Measurements from ENCODE around the gene UPK2. TPM values are rescaled to one million over a fixed set of nuclear protein-coding genes. Genes with fewer than 3 reads are reported as not detected.
"Not testable (repeated sequence)": the region's sequence is repeated elsewhere in the genome, so short reads cannot be mapped to it uniquely, and the experiment has no call there.

Gene UPK2
- total RNA-seq, 1 experiment from 2014 or later, result 0.21 TPM

DNA sequence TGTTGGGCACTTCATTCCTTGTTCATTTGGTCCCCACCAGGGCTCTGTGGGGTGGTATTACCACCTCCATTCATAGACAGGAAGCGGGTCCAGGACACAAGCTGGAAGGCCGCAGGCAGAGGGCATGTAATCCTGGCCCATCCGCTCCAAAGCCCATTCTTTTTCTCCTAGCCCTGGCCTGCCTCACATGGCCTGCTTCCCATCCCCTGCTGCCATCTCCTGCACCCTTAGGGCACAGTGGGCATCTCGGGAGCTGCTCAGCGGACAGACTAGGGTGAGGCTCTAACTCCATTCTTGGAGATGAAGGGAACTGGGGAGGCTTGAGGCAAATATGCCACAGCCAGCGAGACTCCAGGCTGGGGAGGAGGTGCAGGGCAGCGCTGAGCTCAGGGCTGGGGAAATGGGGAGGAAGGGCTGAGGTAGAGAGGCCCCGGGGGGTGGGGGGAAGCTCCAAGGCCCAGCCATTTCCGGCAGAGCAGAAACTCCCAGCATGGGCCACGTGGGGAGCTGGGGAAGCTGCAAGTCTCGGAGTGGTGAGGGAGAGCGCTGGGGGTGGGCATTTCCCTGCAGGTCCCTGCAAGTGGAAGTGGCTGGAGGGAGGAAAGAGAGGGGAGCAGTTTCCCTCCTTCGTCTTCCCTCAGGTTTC is 16.0 kb upstream of the UPK2 start:
- DNase-seq, result peak; percentile 80
- Histone ChIP-seq H3K27me3 (ENCODE audit: control insufficient read depth, insufficient read depth, low read length) (no peaks in the 10 kb centered on the region), H3K36me3 (replicated peaks; ENCODE audit: control insufficient read depth, insufficient read depth, low read length) (no peaks in the 10 kb centered on the region), H3K4me3 (ENCODE audit: insufficient read depth, low read depth, low read length) (no peak overlapping the region)

DNA sequence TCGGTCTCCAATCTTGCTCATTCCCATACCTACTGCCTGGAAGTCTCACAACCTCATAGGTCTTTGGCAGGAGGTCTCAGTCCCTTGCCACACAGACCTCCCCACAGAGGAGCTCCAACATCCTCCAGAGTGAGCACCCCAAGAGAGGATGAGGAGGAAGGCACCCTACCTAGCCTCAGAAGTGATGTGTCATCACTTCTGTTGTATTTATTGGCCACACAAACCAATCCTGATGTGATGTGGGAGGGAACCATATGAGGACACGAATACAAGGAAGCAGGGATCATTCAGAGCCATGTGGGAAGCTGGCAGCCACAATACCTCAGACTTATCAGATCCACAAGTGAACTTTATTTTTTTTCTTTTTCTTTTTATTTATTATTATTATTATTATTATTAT is 9.0 kb upstream of the UPK2 start:
- no peak overlapping the region for H3K4me3 ChIP-seq (ENCODE audit: insufficient read depth, low read depth, low read length)
- H3K27me3 ChIP-seq (ENCODE audit: control insufficient read depth, insufficient read depth, low read length), result no peaks in the 10 kb centered on the region
- no peaks in the 10 kb centered on the region for H3K36me3 ChIP-seq (replicated peaks; ENCODE audit: control insufficient read depth, insufficient read depth, low read length)
- DNase-seq, result no peak

DNA sequence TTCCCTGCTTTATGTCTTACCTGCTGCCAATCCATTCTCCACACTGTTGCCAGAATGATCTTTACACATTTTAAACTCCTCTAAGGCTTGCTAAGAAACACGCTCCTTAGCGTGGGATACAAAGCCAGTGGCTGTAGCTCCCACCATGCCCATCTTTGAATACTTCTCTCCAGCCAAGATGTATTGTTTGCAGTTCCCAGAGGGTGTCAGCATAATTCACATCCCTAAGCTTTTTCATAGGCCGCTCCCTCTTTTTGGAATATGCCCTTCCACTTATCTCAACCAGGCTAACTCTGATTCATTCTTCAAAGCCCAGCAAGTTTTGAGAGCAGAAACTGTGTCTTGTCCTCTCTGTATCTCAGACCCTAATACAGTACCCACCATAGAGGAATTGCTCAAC is 8.1 kb upstream of the UPK2 start:
- Histone ChIP-seq H3K27me3 (ENCODE audit: control insufficient read depth, insufficient read depth, low read length) (peaks cover under 1% of the 10 kb centered on the region; the same call in 1 of the 2 replicates), H3K36me3 (replicated peaks; ENCODE audit: control insufficient read depth, insufficient read depth, low read length) (no peaks in the 10 kb centered on the region), H3K4me3 (ENCODE audit: insufficient read depth, low read depth, low read length) (no peak overlapping the region)
- no peak for DNase-seq

DNA sequence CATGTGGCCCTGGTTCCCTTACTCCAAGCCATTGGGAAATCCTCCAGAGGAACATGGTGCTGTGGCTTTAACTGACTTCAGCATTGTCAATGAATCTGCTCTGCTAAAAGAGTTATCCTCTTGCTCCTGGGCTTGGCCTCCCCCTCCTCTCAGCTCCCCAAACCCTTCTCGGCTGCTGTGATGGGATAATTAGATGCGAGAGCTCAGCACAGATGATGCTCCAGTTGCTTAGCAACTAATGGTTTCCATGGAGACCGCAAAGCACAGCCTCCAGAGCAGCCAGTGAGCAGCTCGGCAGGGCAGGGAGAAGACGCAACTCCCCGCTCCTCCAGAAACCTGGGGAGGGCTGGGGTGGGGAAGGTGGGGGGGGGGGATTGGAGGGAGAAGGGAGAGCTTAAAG is 2.8 kb upstream of the UPK2 start:
- DNase-seq, result peak; percentile 80

DNA sequence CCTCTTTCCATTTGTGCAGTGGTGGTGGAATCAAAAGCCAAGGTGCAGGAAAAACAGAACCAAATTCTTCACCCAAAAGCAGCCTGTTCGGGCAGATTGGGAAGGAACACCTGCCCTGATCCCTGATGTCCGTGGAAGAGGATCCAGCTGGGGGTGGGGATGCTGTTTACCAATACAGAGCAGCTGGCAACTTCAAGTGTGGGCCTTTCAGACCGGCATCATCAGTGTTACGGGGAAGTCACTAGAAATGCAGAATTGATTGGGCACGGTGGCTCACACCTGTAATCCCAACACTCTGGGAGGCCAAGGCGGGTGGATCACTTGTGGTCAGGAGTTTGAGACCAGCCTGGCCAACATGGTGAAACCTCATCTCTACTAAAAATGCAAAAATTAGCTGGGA is 2.1 kb upstream of the UPK2 start:
- H3K27me3 ChIP-seq (ENCODE audit: control insufficient read depth, insufficient read depth, low read length); H3K36me3 ChIP-seq (replicated peaks; ENCODE audit: control insufficient read depth, insufficient read depth, low read length); H3K4me3 ChIP-seq (ENCODE audit: insufficient read depth, low read depth, low read length); DNase-seq: not testable (repeated sequence)

More for the DNA sequence above, 2.8 kb upstream of the UPK2 start:
- no peaks in the 10 kb centered on the region for H3K36me3 ChIP-seq (replicated peaks; ENCODE audit: control insufficient read depth, insufficient read depth, low read length)
- peaks cover 4% of the 10 kb centered on the region; the same call in 1 of the 2 replicates for H3K27me3 ChIP-seq (ENCODE audit: control insufficient read depth, insufficient read depth, low read length)
- H3K4me3 ChIP-seq (ENCODE audit: insufficient read depth, low read depth, low read length), result no peak overlapping the region

DNA sequence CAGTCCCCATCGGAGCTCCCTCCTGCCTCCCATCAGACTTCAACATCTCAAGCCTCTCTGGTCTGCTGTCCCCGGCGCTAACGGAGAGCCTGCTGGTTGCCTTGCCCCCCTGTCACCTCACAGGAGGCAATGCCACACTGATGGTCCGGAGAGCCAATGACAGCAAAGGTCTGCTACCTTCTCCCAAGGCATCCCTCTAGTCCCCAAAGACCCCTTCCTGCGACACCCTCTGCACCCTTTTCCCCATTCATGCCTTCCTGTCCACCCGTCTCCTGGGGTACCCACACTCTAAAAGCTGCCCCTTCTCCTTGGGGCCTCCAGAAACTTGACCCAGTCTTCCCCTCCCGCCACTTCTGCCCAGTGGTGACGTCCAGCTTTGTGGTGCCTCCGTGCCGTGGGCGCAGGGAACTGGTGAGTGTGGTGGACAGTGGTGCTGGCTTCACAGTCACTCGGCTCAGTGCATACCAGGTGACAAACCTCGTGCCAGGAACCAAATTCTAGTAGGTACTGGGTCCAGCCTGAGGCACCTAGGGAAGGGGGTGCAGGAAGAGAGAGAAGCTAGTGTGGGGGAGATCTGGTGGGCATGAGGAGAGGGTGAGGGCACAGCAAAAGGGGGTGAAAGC is 860 bp downstream of the UPK2 start:
- no peak for DNase-seq
- Histone ChIP-seq H3K4me3 (ENCODE audit: insufficient read depth, low read depth, low read length) (no peak overlapping the region), H3K27me3 (ENCODE audit: control insufficient read depth, insufficient read depth, low read length) (peaks cover 4% of the 10 kb centered on the region; the same call in 1 of the 2 replicates), H3K36me3 (replicated peaks; ENCODE audit: control insufficient read depth, insufficient read depth, low read length) (no peaks in the 10 kb centered on the region)

DNA sequence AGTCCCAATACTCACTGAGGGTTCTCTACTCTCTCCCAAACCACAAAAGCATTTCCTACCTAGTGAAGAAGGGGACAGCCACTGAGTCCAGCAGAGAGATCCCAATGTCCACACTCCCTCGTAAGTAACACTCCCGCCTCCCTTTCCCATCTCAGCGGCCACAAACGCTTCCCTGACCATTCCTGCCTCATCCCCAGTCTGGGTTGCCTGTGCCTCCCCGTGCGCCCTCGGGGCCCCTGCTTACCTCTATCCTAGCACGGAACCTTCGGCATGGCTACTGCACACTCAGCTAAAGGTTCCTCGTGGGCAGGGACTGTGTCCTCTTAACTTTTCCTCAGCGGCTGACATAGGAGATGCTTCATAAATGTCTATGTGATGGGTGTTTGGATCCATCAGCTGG is 1.5 kb downstream of the UPK2 start:
- no peak for DNase-seq
- Histone ChIP-seq H3K4me3 (ENCODE audit: insufficient read depth, low read depth, low read length) (no peak overlapping the region), H3K36me3 (replicated peaks; ENCODE audit: control insufficient read depth, insufficient read depth, low read length) (no peaks in the 10 kb centered on the region), H3K27me3 (ENCODE audit: control insufficient read depth, insufficient read depth, low read length) (peaks cover 4% of the 10 kb centered on the region; the same call in 1 of the 2 replicates)

DNA sequence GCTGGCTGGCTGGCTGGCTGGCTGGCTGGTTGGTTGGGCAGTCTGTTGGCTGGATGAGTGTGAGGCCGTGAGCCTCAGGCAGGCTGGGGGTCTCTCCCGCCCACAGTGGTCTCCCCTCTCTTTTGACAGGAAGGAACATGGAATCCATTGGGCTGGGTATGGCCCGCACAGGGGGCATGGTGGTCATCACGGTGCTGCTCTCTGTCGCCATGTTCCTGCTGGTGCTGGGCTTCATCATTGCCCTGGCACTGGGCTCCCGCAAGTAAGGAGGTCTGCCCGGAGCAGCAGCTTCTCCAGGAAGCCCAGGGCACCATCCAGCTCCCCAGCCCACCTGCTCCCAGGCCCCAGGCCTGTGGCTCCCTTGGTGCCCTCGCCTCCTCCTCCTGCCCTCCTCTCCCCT is 1.9 kb downstream of the UPK2 start:
- Histone ChIP-seq H3K36me3 (replicated peaks; ENCODE audit: control insufficient read depth, insufficient read depth, low read length) (no peaks in the 10 kb centered on the region), H3K4me3 (ENCODE audit: insufficient read depth, low read depth, low read length) (no peak overlapping the region), H3K27me3 (ENCODE audit: control insufficient read depth, insufficient read depth, low read length) (peaks cover 4% of the 10 kb centered on the region; the same call in 1 of the 2 replicates)
- no peak for DNase-seq

DNA sequence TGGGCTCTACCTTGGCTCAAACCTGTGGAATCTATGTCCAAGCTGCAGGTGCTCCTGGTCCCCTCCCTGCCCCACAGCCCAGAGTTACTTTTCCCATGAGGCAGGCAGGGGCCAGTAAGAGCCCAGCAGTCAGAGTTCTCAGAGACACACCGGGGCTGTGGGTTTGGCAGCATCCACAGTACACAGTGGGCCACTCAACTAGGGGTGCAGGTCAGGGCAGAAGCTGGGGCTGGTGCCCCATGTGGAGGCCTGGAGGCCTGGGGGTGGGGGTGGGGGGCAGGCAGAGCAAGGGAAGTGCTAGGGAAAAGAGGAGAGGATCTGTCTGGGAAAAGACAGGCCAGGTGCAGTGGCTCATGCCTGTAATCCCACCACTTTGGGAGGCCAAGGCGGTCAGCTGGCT is 2.5 kb downstream of the UPK2 start:
- Histone ChIP-seq H3K27me3 (ENCODE audit: control insufficient read depth, insufficient read depth, low read length) (peaks cover 2% of the 10 kb centered on the region; the same call in 1 of the 2 replicates), H3K36me3 (replicated peaks; ENCODE audit: control insufficient read depth, insufficient read depth, low read length) (no peaks in the 10 kb centered on the region), H3K4me3 (ENCODE audit: insufficient read depth, low read depth, low read length) (no peak overlapping the region)
- no peak for DNase-seq

DNA sequence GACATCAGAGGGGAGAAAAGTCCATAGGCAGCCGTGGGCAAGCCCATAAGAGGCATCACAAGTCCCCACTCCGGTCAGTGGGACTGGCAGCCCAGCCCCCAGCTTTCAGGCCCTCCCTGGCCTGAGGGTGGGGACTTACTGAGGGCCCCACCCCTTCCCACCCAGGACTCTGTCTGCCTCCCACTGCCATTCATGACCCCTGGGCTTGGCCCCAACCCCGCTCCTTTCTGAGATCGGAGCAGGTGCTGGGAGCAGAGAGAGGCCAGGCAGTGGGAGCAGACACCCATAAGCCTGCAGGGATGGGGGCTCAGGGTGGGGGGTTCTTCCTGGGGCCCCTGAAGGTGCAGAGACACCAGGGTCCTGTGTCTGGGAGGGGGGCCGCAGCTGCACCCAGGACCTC is 5.1 kb downstream of the UPK2 start:
- H3K27me3 ChIP-seq (ENCODE audit: control insufficient read depth, insufficient read depth, low read length), result peaks cover 2% of the 10 kb centered on the region; the same call in 1 of the 2 replicates
- no peak for DNase-seq
- no peak overlapping the region for H3K4me3 ChIP-seq (ENCODE audit: insufficient read depth, low read depth, low read length)
- H3K36me3 ChIP-seq (replicated peaks; ENCODE audit: control insufficient read depth, insufficient read depth, low read length), result no peaks in the 10 kb centered on the region

DNA sequence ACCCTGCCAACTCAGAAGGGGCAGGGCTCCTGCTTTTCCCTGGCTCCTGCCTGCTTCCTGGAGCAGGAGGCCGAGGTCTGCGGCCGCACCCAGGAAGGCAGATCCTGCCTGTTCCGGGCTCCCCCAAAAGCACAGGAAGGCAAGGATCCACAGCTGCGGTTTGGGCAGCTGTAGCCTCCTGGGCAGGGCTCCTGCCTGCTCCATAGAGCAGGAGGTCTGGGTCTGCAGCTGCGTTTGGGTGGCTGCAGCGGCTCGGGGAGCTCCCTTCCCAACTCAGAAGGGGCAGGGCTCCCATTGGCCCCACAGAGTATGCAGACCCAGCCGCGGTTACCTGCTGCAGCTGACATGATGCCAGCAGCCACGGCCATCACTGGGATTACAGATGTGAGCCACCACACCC is 5.5 kb downstream of the UPK2 start:
- no peak overlapping the region for H3K4me3 ChIP-seq (ENCODE audit: insufficient read depth, low read depth, low read length)
- peak; percentile 55 for DNase-seq
- no peaks in the 10 kb centered on the region for H3K36me3 ChIP-seq (replicated peaks; ENCODE audit: control insufficient read depth, insufficient read depth, low read length)
- H3K27me3 ChIP-seq (ENCODE audit: control insufficient read depth, insufficient read depth, low read length), result peaks cover 2% of the 10 kb centered on the region; the same call in 1 of the 2 replicates

DNA sequence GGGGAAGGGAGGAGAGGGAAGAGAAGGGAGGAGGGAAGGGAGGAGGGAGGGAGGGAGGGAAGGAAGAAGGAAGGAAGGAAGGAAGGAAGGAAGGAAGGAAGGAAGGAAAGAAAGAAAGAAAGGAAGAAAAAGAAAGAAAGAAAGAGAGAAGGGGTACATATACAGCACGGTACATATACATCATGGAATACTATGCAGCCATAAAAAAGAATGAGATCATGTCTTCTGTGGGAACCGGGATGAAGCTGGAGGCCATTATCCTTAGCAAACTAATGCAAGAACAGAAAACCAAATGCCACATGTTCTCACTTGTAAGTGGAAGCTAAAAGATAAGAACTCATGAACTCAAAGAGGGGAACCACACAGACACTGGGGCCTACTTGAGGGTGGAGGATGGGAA is 13.4 kb downstream of the UPK2 start:
- not testable (repeated sequence) for H3K4me3 ChIP-seq (ENCODE audit: insufficient read depth, low read depth, low read length); DNase-seq; H3K36me3 ChIP-seq (replicated peaks; ENCODE audit: control insufficient read depth, insufficient read depth, low read length); H3K27me3 ChIP-seq (ENCODE audit: control insufficient read depth, insufficient read depth, low read length)

DNA sequence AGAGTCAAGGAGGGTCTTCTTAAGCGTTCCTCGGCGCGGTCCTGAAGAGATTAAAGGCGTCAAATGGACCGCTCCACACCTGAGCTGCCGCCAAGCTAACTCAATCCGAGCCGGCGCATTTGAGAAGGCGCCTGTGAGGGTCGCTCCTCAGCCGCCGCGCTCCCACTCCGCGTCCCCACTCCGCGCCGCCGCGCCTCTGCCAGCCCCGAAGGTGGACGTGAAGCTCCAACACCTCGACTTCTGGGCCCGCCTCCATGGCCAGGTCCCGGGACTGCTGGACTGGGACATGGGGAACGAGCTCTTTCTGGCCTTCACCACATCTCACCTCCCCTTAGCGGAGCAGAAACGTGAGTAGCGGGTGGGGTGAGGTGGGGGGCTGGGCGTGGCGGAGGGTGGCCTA is 15.5 kb downstream of the UPK2 start, which contains the start of gene FOXR1:
FOXR1 (plus strand) TSS at position 116 of the 400 bp plus-strand sequence; CDS start at position 287, 171 bp downstream.
- Histone ChIP-seq H3K27me3 (ENCODE audit: control insufficient read depth, insufficient read depth, low read length) (no peaks in the 10 kb centered on the region), H3K36me3 (replicated peaks; ENCODE audit: control insufficient read depth, insufficient read depth, low read length) (no peaks in the 10 kb centered on the region), H3K4me3 (ENCODE audit: insufficient read depth, low read depth, low read length) (no peak within 1 kb of the TSS)
- peak; percentile 57 for DNase-seq

DNA sequence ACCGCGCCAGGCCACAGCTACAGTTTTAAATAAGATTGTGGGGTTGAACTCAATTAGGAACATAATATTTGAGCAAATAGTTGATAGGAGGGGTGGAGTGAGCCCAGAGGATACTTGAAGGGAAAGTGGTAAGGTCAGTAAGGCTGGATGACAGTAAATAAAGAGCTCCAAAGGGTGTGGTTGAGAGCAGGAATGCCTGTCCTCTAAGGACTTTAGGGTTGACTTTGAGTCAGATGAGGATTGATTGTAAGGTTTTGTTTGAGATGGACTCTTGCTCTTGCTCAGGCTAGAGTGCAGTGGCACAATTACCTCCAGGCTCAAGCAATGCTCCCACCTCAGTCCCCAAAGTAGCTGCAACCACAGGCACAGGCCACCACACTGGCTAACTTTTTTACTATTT is 17.9 kb downstream of the UPK2 start:
- no peaks in the 10 kb centered on the region for H3K27me3 ChIP-seq (ENCODE audit: control insufficient read depth, insufficient read depth, low read length)
- no peaks in the 10 kb centered on the region for H3K36me3 ChIP-seq (replicated peaks; ENCODE audit: control insufficient read depth, insufficient read depth, low read length)
- no peak overlapping the region for H3K4me3 ChIP-seq (ENCODE audit: insufficient read depth, low read depth, low read length)
- DNase-seq, result no peak
